MM.1S (cell line): Measurements from ENCODE around the gene IFNGR2.

Source experiments
- EZH2 ChIP-seq: fragments of 300-600 bp; sonication (generic); optimal IDR thresholded peaks from 2 replicates; pipeline ENCODE3; 2017; ENCODE audit warnings: low read depth, mild to moderate bottlenecking, antibody characterized with exemption, low read length, mixed read lengths
- EZH2phosphoT487 ChIP-seq: fragments of 300-600 bp; sonication (generic); IDR thresholded peaks from 2 replicates; pipeline ENCODE4 v1.6.1; 2018; ENCODE audit warnings: antibody characterized with exemption, low read length
- TF ChIP-seq, protein P1 (sequence below): fragments of 300-600 bp; sonication (generic); IDR thresholded peaks from 2 replicates; pipeline ENCODE4 v1.5.1; 2016; ENCODE audit warnings: antibody characterized with exemption, low read length, mixed read lengths

DNA sequence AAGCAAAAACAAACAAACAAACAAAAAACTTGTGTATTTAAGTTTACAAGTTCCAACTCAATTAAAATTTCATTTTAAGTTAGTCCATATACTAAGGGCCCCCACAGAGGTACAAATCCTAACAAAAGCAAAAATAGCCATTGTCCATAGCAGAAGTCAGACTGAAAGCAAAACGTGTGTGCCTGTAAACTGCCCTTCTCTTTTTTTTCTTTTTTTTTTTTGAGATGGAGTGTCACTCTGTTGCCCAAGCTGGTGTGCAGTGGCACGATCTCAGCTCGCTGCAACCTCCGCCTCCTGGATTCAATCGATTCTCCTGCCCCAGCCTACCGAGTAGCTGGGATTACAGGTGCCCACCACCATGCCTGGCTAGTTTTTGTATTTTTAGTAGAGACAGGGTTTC is 11.6 kb upstream of the IFNGR2 start:
- TF ChIP-seq, protein P1, sequence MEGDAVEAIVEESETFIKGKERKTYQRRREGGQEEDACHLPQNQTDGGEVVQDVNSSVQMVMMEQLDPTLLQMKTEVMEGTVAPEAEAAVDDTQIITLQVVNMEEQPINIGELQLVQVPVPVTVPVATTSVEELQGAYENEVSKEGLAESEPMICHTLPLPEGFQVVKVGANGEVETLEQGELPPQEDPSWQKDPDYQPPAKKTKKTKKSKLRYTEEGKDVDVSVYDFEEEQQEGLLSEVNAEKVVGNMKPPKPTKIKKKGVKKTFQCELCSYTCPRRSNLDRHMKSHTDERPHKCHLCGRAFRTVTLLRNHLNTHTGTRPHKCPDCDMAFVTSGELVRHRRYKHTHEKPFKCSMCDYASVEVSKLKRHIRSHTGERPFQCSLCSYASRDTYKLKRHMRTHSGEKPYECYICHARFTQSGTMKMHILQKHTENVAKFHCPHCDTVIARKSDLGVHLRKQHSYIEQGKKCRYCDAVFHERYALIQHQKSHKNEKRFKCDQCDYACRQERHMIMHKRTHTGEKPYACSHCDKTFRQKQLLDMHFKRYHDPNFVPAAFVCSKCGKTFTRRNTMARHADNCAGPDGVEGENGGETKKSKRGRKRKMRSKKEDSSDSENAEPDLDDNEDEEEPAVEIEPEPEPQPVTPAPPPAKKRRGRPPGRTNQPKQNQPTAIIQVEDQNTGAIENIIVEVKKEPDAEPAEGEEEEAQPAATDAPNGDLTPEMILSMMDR, result no peak
- TF ChIP-seq EZH2 (no peak), EZH2phosphoT487 (no peak)
